HG02885 (cell line): Measurements from ENCODE around the gene PANX3.

Source experiments
- ATAC-seq: cut with Tn5 transposase; IDR thresholded peaks from one replicate; pipeline ENCODE4 v1.9.1; 2021; ENCODE audit warnings: mild to moderate bottlenecking; ENCODE audit not compliant: unreplicated experiment, poor library complexity

Gene PANX3

DNA sequence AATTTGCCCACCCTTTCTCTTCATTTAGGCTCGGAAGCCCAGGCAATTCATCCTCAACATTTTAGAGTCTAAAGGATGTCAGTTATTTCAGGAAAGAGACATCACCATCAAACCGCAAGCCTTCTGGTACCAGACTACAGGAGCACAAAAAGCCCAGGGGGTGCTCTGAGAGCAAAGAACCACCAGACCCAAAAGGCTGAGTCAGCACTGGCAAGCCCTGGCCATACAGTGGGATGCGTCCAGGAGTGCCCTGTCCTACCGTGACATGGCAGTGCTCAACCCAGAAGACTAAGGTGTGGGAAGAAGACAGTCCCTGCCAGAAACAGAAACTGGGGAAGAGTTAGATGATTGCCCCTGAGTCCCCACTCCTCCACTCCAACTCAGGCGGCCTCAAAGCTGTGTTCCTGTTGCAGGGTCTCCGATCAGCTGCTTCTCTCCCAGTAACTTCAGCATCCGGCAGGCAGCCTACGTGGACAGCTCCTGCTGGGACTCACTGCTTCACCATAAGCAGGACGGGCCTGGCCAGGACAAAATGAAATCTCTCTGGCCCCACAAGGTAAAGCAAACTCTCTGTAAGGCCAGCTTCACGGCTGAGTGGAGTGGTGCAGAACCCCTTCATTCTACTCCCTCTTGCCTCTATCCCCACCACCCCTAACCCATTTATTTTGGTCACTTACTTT, 1.5 kb downstream of the PANX3 start:
- ATAC-seq = no peak

DNA sequence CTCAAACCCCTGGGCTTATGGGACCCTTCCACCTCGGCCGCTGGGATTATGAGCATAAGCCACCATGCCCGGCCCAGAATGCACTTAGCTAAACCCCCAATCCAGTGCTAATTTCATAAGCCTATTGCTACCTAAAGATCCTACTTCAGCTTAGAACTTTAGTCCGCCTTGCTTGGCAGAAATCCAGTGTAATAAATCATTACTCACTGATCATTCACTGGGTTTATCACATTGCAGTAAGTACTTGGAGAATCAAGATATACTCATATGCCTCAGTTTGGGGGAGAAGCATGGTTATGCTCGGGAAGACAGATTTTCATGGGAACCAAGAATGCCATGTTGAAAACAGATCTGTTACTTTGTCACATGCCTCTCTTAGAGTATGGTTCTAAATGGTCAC, 7.6 kb downstream of the PANX3 start:
- no peak for ATAC-seq

DNA sequence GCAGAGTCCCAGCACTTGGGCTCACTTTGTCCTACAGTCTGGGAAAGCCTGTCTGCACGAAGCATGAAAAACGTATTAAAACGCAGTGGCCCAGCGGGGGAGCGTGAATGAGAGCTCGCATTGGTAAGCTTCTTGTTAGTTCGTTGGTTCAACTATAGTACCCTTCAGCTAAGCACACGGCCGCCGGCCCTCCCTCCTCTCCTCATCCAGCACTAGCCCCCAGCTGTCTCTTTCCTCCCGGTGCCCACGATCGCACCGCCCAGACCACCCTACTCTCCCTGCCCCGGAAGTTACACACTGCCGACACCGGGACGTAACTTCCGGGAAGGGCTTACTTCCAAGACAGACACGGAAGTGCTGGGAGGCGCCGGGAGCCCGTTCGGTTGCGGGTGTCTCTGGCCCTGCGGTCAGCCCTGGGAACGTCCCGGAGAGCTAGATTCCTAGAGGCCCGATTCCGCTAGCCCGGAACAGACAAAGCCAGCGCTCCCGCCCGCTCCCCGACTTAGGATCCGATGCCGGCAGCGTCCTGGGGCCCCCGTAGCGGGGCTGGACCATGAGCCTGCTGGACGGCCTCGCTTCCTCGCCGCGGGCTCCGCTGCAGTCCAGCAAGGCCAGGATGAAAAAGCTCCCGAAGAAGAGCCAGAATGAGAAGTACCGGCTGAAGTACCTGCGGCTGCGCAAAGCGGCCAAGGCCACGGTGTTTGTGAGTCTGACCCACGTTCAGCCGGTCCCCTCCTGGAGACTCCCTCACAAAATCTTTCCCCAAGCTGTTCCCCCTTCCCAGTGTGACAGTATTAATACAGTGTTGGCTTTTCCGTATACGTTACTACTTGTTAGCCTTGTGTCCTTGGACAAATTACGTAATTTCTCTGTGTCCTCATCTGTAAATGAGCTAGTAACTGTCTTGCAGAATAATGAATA, 11.6 kb downstream of the PANX3 start, which contains the start of gene TBRG1:
Gene TBRG1, plus strand, starts transcription at position 334 of the 921 bp plus-strand sequence. Its CDS starts 220 bp downstream, at position 554.
- ATAC-seq = peak; percentile 98

DNA sequence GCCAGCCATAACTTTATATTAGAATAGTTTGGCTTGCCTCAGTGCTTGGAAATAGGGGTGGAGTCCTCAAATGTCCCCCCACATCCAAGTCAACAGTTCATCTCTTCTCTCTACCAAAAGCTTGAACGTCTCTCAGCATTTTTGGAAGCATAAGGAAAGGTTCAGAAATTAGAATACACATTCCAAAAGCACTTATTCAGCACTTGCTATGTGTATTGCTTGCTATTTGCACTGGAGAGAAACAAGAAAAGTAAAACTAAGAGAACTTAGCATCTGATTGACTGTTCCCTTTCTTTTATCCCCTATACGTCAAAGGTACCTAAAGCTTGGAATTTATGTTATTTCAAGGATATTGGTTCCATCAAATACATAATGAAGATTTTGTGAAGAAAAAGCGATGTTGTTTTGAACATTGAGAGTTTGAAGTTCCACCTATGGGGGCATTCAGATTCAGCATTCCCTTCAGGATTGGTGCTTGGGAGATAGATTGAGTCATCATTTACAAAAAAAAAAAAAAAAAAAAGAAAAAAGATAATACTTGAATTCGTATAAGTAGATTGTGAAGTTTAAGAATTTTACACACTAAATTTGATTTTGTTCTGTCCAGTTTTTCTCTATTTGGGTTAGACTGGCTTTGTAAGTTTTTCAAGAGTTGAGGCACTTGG, 12.8 kb downstream of the PANX3 start:
- no peak for ATAC-seq

DNA sequence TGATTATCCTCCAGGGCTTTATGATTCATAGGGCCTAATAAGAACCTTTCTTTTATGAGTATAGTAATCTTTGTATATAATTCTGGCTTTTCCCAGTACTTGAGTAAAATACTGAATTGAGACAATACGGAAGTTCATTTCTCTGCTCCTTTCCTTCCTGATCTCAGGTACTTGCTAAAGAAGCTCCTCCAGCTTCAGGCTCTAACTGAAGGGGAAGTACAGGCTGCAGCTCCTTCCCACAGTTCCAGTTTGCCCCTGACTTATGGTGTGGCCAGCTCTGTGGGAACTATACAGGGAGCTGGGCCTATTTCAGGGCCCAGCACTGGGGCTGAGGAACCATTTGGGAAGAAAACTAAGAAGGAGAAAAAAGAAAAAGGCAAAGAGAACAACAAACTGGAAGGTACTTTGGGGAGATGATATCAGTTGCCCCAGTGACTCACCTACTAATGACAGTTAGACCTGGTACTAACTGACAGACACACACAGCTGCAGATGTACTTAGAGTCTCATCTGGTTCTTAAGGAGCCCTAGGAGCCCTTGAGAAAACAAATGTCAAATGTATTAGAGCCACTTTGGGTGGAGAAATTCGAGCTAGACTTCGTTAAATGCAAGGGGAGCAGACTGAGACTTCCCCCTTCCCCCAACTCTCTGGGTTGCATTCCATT, 14.4 kb downstream of the PANX3 start:
- no peak for ATAC-seq

DNA sequence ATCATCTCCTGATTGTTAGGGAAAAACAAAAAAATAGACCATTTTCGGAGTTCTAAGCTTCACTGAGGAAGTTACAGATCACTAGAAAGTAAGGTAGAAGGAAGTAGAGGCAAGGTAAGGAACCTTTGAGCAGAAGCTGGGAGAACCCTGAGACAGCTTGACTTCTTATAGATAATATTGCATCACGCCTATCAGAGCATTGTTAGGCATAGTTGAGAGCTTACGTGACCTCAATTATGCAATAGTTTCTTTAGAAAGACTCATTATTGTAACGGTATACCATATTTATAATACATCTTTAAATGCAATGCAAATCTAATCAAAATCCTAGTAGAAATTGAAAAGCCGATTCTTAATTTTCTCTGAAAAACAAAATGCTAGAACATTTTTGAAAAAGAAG, 16.3 kb downstream of the PANX3 start:
- no peak for ATAC-seq

DNA sequence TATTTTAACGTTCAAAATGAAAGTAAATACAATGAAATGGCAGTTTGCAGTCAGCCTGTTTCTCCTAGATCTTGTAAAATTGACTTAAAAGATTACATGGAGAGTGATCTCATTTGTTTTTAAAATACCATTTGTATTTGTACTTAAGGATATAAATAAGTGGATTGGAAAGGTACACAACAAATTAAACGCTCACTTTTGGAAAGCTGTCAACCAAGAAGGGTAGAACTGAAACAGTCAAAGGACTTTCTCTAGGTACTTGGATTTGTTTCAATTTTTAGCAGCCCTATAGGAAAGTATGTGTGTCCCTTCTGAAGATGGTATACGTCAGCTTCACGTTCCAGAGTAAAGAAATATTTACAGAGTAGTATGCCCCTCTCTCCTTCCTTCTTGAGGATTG, 18.7 kb downstream of the PANX3 start:
- ATAC-seq = no peak

DNA sequence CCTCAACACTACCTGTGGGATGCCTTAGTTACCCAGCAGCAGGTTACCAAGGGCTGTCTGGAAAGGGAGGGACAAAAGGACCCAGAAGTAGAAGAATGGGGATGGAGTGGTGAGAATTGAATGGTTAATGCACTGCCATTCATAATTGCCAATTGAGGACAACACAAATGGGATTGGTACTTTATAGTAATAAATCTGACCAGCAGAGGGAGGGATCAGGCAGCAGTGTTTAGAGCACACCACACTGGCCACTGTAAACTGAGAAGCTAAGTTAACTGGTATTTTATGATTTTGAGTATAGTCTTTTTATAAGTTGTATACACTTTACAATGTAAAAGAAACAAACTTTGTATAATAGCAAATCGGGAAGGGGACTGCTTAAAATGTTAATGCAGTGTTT, 22.1 kb downstream of the PANX3 start:
- no peak for ATAC-seq

DNA sequence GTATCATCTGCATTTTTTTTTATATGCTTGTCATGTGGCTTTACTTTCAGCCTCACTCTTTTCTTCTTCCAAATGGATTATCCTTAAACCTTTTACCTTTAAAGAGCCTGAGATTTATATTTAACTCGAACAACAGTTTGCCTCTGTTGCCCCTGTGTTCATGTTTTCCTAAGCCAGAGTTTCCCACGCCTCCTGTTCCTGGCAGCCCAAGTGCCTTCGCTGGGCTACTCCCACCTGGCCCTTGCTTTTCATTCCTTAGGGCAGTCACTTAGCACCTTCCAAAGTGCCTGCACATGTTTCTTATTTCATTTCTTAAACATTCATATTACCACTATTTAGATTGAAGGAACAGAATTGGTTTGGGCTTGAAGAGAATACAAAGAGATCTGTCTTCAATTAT, 24.7 kb downstream of the PANX3 start:
- ATAC-seq = no peak

DNA sequence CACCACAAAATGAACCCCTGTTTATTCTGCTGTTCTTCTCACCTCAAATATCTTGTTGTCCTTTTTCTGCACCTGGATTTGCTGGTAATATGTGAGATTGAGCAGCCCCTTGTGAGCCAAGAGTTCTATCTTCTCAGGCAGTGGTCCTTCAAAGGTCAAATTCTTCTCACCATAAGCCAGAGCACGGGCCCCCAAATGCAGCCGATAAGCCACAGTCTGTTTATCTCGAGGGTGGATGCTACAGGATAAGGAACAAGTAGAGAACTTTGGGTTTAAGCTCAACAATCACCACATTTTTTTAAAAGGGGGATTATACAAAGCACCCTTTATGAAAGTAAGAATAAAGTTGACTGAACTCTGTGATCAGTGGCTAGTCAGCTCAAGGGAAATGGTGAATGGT, 27.3 kb downstream of the PANX3 start:
- no peak for ATAC-seq

DNA sequence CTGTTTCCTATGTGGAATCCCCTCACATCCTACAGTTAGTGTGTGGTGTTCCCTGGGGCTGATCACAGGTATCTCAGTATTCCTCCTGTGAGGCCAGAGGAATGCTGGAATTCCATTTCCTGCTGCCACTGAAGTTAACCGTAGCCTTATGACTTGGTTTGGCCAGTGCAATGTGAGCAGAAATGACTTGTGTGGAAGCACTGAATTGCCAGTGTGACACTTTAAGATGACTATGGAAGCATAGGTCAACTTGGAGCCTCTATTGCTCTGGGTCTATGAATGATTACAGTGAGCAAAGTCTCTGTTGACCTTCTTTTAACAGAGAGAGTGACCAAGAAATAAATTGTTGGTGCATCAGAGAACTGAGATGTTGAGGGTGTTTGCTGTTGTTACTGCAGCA, 28.0 kb downstream of the PANX3 start:
- no peak for ATAC-seq

DNA sequence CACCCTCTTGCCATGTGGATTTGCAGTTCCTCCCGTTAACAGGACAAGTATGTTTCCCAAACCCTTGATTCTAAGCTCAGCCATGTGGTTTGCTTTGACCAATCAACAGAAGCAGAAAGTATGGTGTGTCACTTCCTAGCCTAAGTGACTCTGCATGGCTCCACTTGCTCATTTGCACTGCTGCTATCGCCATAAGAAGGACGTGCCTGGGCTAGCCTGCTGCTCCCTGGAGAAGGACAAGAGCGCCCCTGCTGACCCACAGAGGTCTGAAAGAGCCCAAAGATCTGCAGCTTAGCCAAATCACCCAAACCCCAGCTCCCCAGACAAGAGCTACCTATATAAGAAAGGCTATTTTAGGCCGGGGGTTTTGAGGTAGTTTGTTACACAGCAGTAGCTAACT, 29.4 kb downstream of the PANX3 start:
- no peak for ATAC-seq

DNA sequence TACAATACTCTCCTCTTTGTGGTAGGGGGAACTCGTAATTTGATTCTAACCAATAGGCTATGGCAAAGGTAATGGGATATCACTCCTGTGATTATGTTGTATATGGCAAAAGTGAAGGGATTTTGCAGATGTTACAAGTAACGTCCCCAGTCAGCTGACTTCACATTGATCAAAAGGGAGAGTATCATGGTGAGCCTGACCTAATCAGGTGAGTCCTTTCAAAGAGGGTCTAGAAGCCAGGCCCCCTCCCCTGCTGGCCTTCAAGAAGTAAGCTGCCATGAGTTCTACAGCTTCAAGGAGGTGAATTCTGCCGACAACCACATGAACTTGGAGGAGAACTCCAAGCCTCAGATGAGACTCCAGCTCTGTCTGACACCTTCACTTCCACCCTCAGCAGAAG, 31.4 kb downstream of the PANX3 start:
- no peak for ATAC-seq

DNA sequence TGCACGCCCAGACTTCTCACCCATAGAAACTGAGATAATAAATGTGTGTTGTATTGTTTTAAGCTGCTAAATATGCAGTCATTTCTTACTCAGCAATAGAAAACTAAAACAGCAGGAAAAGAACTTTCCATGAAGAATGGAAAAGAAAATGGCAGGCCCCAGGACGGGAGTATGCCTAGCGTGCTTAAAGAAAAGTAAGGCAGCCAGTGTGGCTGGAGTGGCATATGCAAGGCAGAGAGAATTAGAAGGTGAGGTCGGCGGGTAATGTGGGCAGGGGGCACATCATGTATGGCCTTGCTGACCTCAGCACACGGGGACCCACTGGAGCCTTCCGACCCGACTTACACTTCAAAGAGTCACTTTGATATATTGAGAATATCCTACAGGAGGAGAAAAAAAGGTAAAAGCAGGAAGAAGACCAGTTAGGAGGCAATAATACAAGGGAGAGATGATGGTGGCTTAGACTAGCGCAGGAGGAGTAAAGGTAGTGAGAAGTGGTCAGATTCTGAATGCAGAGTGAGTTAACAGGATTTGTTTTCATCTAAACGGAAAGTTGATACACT, 31.9 kb downstream of the PANX3 start:
- ATAC-seq = no peak

DNA sequence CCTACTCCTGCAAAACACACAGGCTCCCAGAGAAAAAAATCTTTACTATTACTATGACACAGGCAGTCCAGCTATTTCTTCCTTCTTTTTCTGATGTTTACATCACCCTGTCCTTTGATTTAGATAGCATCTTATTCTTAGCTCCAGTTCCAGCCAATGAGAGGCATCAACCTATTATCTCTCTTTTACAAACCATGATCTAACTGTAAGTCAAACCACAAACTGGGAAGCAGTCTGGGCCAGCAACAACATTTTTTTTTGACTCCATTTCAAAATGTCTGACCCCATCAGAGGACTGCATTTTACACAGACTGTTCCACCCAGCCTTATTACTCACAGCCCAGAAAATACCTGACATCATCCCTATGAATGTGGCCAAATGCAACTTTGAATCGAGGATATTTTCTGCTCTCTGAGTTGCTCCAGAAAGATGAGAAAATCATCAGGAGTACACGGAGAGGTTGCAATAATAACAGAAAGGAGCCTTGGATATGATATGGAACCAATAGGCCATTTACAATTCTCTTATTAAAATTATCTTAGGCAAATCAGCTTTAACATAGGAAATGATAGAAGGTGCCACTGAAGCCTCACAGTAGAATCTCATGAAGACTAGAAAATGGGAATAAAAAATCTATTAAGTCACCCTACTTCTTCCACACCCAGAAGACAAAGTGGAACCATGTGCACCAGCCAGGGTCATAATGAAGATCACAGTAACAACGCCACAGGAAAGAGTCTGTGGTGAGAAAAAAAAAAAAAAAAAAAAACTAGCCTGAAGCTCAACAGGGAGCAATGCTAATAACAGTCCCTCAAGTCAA, 32.6 kb downstream of the PANX3 start:
- ATAC-seq = no peak

DNA sequence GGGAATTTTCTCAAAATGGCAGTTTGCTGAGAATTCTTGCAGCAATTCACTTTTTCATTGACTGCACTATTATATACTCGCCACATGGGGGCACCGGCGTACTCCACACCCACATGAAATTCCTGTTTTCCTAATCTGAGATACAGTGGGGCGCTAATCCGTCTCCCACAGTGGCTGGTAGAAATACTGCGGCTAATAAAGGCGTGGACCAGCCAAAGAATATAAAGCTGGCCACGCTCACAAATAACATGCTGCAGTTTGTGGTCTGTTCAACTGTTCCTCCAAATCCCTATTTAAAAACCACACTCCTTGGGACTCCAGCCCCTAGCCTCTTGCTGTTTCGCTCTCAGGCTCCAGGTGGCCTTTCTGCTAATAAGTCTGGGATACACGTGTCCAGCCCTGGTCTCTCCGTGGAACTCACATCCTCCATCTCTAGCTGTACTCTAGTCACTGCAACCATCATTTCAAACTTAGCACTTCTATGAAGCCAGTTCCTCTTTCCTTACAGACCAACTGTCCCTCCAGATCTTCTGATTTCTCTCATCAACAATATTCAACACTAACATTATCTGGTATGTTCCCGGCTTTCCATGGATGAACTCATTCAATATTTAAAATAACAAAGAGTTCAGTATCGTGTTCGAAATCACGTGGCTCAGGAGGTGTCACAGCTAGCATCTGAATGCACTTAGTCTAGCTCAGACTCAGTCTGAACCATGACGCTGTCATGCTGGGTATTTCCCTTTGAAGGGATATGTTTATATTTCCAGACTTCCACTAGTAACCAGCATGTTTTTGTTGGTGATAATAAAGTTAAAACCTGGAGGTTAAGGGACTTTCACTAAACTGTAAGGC, 33.4 kb downstream of the PANX3 start:
- peak; percentile 82 for ATAC-seq

DNA sequence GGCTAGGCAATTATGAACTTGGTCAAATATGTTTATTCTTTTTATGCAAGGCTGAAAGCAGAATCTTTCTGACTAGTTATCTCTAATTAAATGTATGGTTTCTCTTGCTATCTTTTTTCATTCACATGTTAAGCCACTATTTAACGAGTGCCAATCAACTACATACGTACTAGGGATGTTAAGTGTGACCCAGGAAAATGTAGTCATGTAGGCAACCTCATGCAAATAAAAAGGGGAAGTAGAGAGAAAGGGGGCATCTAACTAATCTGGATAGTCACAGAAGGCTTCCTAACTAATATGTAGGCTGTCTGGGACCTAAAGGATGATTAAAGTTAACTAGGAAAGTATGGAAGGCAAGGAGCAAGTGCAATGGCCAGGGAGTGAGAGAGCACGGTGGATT, 34.9 kb downstream of the PANX3 start:
- ATAC-seq = no peak

DNA sequence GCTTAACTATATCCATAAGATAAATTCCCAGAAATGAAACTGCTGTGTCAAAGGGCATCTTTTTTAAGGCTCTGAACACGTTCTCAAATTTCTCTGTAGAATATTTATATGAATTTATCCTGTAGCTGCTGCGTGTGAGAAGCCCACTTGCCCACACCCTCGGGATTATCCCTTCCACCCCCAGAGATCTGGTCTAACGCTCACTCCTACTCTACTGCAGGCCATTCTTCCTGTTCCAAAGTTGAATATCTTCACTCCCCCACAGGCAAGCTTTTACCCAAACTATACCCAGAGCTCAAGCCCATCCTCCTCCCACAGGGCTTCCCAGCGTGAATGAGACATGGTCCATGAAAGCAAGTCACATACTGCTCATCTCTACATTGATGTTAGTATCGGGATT, 37.4 kb downstream of the PANX3 start:
- ATAC-seq = no peak
